Hematopoietic multipotent progenitor cell treated with erythropoietin and hydrocortisone succinate and interleukin-3 and kit ligand, for 15 days (in vitro differentiated cells): ENCODE measurements around the gene LRRC2.

Experiments
- DNase-seq: peaks from one replicate; pipeline ENCODE4 v3.0.0-alpha.2; 2015; ENCODE audit warnings: low spot score

The LRRC2 gene

GRCh38 chr3:46477756-46478155, 88.3 kb downstream of the LRRC2 start:
- DNase-seq, result no peak

- no peak for DNase-seq
Measured at GRCh38 chr3:46477145-46477544, 89.0 kb downstream of the LRRC2 start.

GRCh38 chr3:46472736-46473135, 93.4 kb downstream of the LRRC2 start:
- DNase-seq, result no peak

- no peak for DNase-seq
Measured at GRCh38 chr3:46471371-46471914, 94.7 kb downstream of the LRRC2 start.

- no peak for DNase-seq
Measured at GRCh38 chr3:46470831-46471230, 95.3 kb downstream of the LRRC2 start.

- DNase-seq, result no peak
Measured at GRCh38 chr3:46469680-46470357, 96.3 kb downstream of the LRRC2 start.

- DNase-seq, result no peak
Measured at GRCh38 chr3:46468753-46469600, 97.1 kb downstream of the LRRC2 start.

GRCh38 chr3:46467562-46467961, 98.5 kb downstream of the LRRC2 start:
- no peak for DNase-seq

- no peak for DNase-seq
Measured at GRCh38 chr3:46466871-46467403, 99.2 kb downstream of the LRRC2 start.

GRCh38 chr3:46466273-46466672, 99.8 kb downstream of the LRRC2 start:
- no peak for DNase-seq
